HEK293T (cell line): ENCODE results near the gene PIP4K2B.
"Not testable (repeated sequence)": the region's sequence is repeated elsewhere in the genome, so short reads cannot be mapped to it uniquely, and the experiment has no call there.

Experiments
- CTCF ChIA-PET: fragments of 350-600 bp; formaldehyde crosslinking; extraction: SDS; loops from one replicate; lab custom pipeline; 2021; ENCODE audit warnings: antibody characterized with exemption, inconsistent platforms; lab: Yijun Ruan, JAX
- POLR2A ChIA-PET: fragments of 350-600 bp; formaldehyde crosslinking; extraction: SDS; loops from one replicate; lab custom pipeline; 2020; ENCODE audit warnings: antibody characterized with exemption, inconsistent platforms; lab: Yijun Ruan, JAX
- DNase-seq: peaks from one replicate; pipeline ENCODE4 v3.0.0; 2012; ENCODE audit warnings: mixed read lengths; ENCODE audit errors: extremely low spot score
- ARNT ChIP-seq: fragments of 450-650 bp; IDR thresholded peaks from 2 replicates; pipeline ENCODE4 v1.6.1; 2017; ENCODE audit warnings: mild to moderate bottlenecking
- BHLHE40 ChIP-seq: fragments of 450-650 bp; IDR thresholded peaks from 2 replicates; pipeline ENCODE4 v1.6.1; 2016; ENCODE audit warnings: mild to moderate bottlenecking, moderate library complexity, borderline replicate concordance
- CTBP1 ChIP-seq: fragments of 450-650 bp; IDR thresholded peaks from 2 replicates; pipeline ENCODE4 v1.6.1; 2016; ENCODE audit warnings: borderline replicate concordance
- ELF4 ChIP-seq: fragments of 450-650 bp; IDR thresholded peaks from 2 replicates; pipeline ENCODE4 v1.6.1; 2017; ENCODE audit warnings: antibody characterized with exemption
- FOXA1 ChIP-seq: fragments of 450-650 bp; IDR thresholded peaks from 2 replicates; pipeline ENCODE4 v1.6.1; 2016; ENCODE audit warnings: mild to moderate bottlenecking
- FOXK2 ChIP-seq: fragments of 450-650 bp; IDR thresholded peaks from 2 replicates; pipeline ENCODE4 v1.6.1; 2016; ENCODE audit warnings: mild to moderate bottlenecking
- FOXM1 ChIP-seq: fragments of 450-650 bp; IDR thresholded peaks from 2 replicates; pipeline ENCODE4 v1.6.1; 2017; ENCODE audit warnings: mild to moderate bottlenecking, borderline replicate concordance
- HDGF ChIP-seq: fragments of 450-650 bp; IDR thresholded peaks from 2 replicates; pipeline ENCODE4 v1.6.1; 2017; ENCODE audit warnings: antibody characterized with exemption, borderline replicate concordance
- L3MBTL2 ChIP-seq: fragments of 450-650 bp; conservative IDR thresholded peaks from 2 replicates; pipeline ENCODE4 v1.6.1; 2016; ENCODE audit warnings: mild to moderate bottlenecking
- LEF1 ChIP-seq: fragments of 450-650 bp; IDR thresholded peaks from 2 replicates; pipeline ENCODE4 v1.6.1; 2017; ENCODE audit warnings: mild to moderate bottlenecking, borderline replicate concordance
- NFRKB ChIP-seq: fragments of 450-650 bp; IDR thresholded peaks from 2 replicates; pipeline ENCODE4 v1.6.1; 2016; ENCODE audit warnings: mild to moderate bottlenecking, moderate library complexity
- SP1 ChIP-seq: fragments of 450-650 bp; IDR thresholded peaks from 2 replicates; pipeline ENCODE4 v1.6.1; 2017
- SUZ12 ChIP-seq: fragments of 450-650 bp; IDR thresholded peaks from 2 replicates; pipeline ENCODE4 v1.6.1; 2016; ENCODE audit warnings: mild to moderate bottlenecking
- TARDBP ChIP-seq: fragments of 450-650 bp; IDR thresholded peaks from 2 replicates; pipeline ENCODE4 v1.6.1; 2016
- ZNF384 ChIP-seq: fragments of 450-650 bp; IDR thresholded peaks from 2 replicates; pipeline ENCODE4 v1.6.1; 2016
- TF ChIP-seq, protein P1 (sequence below): fragments of 450-650 bp; IDR thresholded peaks from 2 replicates; pipeline ENCODE4 v1.6.1; 2016

Gene PIP4K2B

GRCh38 chr17:38796451-38797157 is 2.8 kb downstream of the PIP4K2B start:
- CTCF ChIA-PET, result no interaction called here
- POLR2A ChIA-PET, result interaction anchor here (2.1 kb wide), 1 partner anchor 45 kb away, joined by 8 read pairs; the partner anchor contains the start of gene PSMB3
- no peak for DNase-seq
- TF ChIP-seq SUZ12 (no peak), ELF4 (no peak), L3MBTL2 (no peak), ARNT (no peak), BHLHE40 (no peak)

DNA sequence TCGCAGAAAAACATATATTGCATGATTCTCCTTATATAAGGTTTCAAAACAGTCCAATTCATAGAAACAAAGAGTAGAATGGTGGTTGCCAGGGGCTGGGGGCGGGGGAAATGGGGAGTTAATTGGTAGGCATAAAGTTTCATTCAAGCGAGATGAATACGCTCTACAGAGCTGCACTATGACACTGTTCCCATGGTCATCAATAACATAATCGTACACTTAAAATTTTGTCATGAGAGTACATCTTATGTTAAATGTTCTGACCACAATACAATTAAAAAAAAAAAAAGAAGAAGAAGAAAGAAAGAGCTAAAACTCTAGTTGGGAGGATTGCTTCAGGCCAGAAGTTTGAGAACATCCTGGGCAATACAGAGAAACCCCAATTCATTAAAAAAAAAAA is 5.1 kb downstream of the PIP4K2B start:
- POLR2A ChIA-PET, result no interaction called here
- no peak for TF ChIP-seq SP1
- no peak for TF ChIP-seq NFRKB
- TF ChIP-seq, protein P1, sequence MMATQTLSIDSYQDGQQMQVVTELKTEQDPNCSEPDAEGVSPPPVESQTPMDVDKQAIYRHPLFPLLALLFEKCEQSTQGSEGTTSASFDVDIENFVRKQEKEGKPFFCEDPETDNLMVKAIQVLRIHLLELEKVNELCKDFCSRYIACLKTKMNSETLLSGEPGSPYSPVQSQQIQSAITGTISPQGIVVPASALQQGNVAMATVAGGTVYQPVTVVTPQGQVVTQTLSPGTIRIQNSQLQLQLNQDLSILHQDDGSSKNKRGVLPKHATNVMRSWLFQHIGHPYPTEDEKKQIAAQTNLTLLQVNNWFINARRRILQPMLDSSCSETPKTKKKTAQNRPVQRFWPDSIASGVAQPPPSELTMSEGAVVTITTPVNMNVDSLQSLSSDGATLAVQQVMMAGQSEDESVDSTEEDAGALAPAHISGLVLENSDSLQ, result no peak
- no peak for TF ChIP-seq ARNT
- no peak for TF ChIP-seq HDGF
- no peak for TF ChIP-seq ELF4
- no peak for TF ChIP-seq BHLHE40
- no peak for DNase-seq
- CTCF ChIA-PET, result interaction anchor here (0.7 kb wide), 1 partner anchor 382 kb away, joined by 4 read pairs; no protein-coding TSS in a partner anchor

GRCh38 chr17:38791162-38791561 is 8.2 kb downstream of the PIP4K2B start:
- ChIA-PET CTCF (no interaction called here), POLR2A (no interaction called here)
- TF ChIP-seq CTBP1 (no peak), SP1 (no peak), HDGF (no peak), SUZ12 (no peak), FOXM1 (no peak), FOXA1 (no peak), BHLHE40 (no peak), TARDBP (no peak), NFRKB (no peak), ZNF384 (no peak), LEF1 (no peak), ELF4 (no peak)
- no peak for DNase-seq

DNA sequence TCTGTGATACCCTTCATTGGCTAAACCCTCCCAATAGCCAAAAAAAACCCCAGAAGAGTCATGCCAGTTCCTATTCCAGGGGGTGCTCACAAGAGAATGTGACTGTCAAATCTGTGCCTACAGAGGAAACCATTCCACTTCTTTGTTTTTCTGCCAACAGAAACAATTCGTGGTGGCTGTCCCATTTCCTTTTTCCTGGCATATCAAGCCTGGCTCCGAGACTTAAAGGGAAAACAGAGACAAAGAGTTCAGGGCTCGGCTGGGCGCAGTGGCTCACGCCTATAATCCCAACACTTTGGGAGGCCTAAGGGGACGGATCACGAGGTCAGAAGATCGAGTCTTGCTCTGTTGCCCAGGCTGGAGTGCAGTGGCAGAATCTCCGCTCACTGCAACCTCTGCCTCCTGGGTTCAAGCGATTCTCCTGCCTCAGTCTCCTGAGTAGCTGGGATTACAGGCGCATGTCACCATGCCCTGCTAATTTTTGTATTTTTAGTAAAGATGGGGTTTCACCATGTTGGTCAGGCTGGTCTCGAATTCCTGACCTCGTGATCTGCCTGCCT is 9.1 kb downstream of the PIP4K2B start:
- POLR2A ChIA-PET, result not testable (repeated sequence)

GRCh38 chr17:38789185-38789584 is 10.2 kb downstream of the PIP4K2B start:
- CTCF ChIA-PET, result no interaction called here
- DNase-seq, result no peak
- TF ChIP-seq FOXK2 (no peak), FOXM1 (no peak), ARNT (no peak), L3MBTL2 (no peak), ZNF384 (no peak)
- POLR2A ChIA-PET, result interaction anchor here (1.0 kb wide), 1 partner anchor 40 kb away, joined by 3 read pairs; no protein-coding TSS in a partner anchor

More for the DNA sequence above, 9.1 kb downstream of the PIP4K2B start:
- CTCF ChIA-PET, DNase-seq: not testable (repeated sequence)

- POLR2A ChIA-PET, CTCF ChIA-PET, DNase-seq: not testable (repeated sequence)
These were observed 11.4 kb downstream of the PIP4K2B start for GRCh38 chr17:38787999-38788398.

- ChIA-PET CTCF (no interaction called here), POLR2A (interaction anchor here (0.8 to 1.2 kb wide), 2 partner anchors 34 to 67 kb away, joined by 4 to 5 read pairs; partner anchors contain the start of genes PSMB3 and RPL23)
- TF ChIP-seq ZNF384 (no peak), CTBP1 (no peak), TARDBP (no peak), L3MBTL2 (no peak), HDGF (no peak), NFRKB (no peak), ELF4 (no peak), BHLHE40 (no peak), SP1 (no peak)
- DNase-seq, result no peak
These were observed 13.0 kb downstream of the PIP4K2B start for GRCh38 chr17:38786372-38786771.

- CTCF ChIA-PET, result no interaction called here
- POLR2A ChIA-PET, result no interaction called here
- TF ChIP-seq FOXK2, result no peak
- TF ChIP-seq L3MBTL2, result no peak
- no peak for TF ChIP-seq NFRKB
- DNase-seq, result no peak
These were observed 16.1 kb downstream of the PIP4K2B start for GRCh38 chr17:38783227-38783626.
